OCI-LY7 (cell line): Measurements from ENCODE around the gene RUNDC3A. TPM values are rescaled to one million over a fixed set of nuclear protein-coding genes. Genes with fewer than 3 reads are reported as not detected.
"Not testable (repeated sequence)": the region's sequence is repeated elsewhere in the genome, so short reads cannot be mapped to it uniquely, and the experiment has no call there.

Experiments used
- BruUV-seq: library from RNA; stranded (reverse); fragments of 400-500 nt; replicated peaks from 2 replicates; lab custom pipeline; 2021; lab: Mats Ljungman, UMichigan
- CTCF ChIA-PET: fragments of 300-600 bp; sonication (Branson Sonifier 250); formaldehyde crosslinking; loops from one replicate; lab custom pipeline; 2022; ENCODE audit warnings: antibody characterized with exemption; ENCODE audit not compliant: unreplicated experiment; lab: Charles Lee
- POLR2A ChIA-PET: fragments of 300-600 bp; sonication (Branson Sonifier 250); formaldehyde crosslinking; loops from one replicate; lab custom pipeline; 2022; ENCODE audit warnings: antibody characterized with exemption; lab: Charles Lee
- DNase-seq: peaks from one replicate; pipeline ENCODE4 v3.0.0-alpha.2; 2015; ENCODE audit warnings: low spot score
- H2AFZ ChIP-seq: fragments of 200-600 bp; sonication (generic), shearing (Covaris generic); 2 replicates; pipeline ENCODE4 v1.6.1; 2014; ENCODE audit warnings: mild to moderate bottlenecking, antibody characterized with exemption, low read length, moderate library complexity
- H3K27ac ChIP-seq: fragments of 200-600 bp; sonication (generic); 2 replicates; pipeline ENCODE4 v1.5.1; 2014; ENCODE audit warnings: mixed run types, low read depth, mild to moderate bottlenecking, moderate library complexity, low read length, inconsistent platforms; ENCODE audit not compliant: poor library complexity, severe bottlenecking
- H3K36me3 ChIP-seq: fragments of 200-600 bp; sonication (generic); 2 replicates; pipeline ENCODE4 v1.6.1; 2014; ENCODE audit warnings: mild to moderate bottlenecking, antibody characterized with exemption, low read length, moderate library complexity, mixed read lengths; ENCODE audit not compliant: insufficient read depth
- H3K4me1 ChIP-seq: fragments of 200-600 bp; sonication (generic); 2 replicates; pipeline ENCODE4 v1.5.1; 2014; ENCODE audit warnings: mild to moderate bottlenecking, low read length; ENCODE audit not compliant: insufficient read depth, poor library complexity, severe bottlenecking
- H3K4me2 ChIP-seq: fragments of 200-600 bp; sonication (generic); 2 replicates; pipeline ENCODE4 v1.6.1; 2014; ENCODE audit warnings: mild to moderate bottlenecking, low read length
- H3K4me3 ChIP-seq: fragments of 200-600 bp; sonication (generic); 2 replicates; pipeline ENCODE4 v1.5.1; 2014; ENCODE audit warnings: mild to moderate bottlenecking, low read depth, low read length; ENCODE audit not compliant: poor library complexity, severe bottlenecking
- H3K79me2 ChIP-seq: fragments of 200-600 bp; sonication (generic); 2 replicates; pipeline ENCODE4 v1.6.1; 2016; ENCODE audit warnings: low read depth, mild to moderate bottlenecking, low read length, moderate library complexity, mixed read lengths; ENCODE audit not compliant: insufficient read depth
- H3K9me2 ChIP-seq: fragments of 200-600 bp; sonication (generic); 2 replicates; pipeline ENCODE4 v1.6.1; 2016; ENCODE audit warnings: mild to moderate bottlenecking, low read length, mixed read lengths; ENCODE audit not compliant: insufficient read depth
- H3K9me3 ChIP-seq: fragments of 200-600 bp; sonication (generic); 2 replicates; pipeline ENCODE4 v1.6.1; 2014; ENCODE audit warnings: mild to moderate bottlenecking, mixed run types, low read length, mixed read lengths
- H4K20me1 ChIP-seq: fragments of 200-600 bp; sonication (generic); 2 replicates; pipeline ENCODE4 v1.6.1; 2014; ENCODE audit warnings: mild to moderate bottlenecking, antibody characterized with exemption, low read length, moderate library complexity, mixed read lengths; ENCODE audit not compliant: insufficient read depth
- EZH2phosphoT487 ChIP-seq: fragments of 200-600 bp; sonication (generic); IDR thresholded peaks from 2 replicates; pipeline ENCODE4 v1.6.1; 2018; ENCODE audit warnings: low read depth, borderline replicate concordance, mild to moderate bottlenecking, mixed run types, antibody characterized with exemption, low read length, moderate library complexity, mixed read lengths
- intact Hi-C: fragments of 100-400 bp; cut with micrococcal nuclease; formaldehyde crosslinking; loops from one replicate; pipeline ENCODE4 v1.10.0; 2022; ENCODE audit not compliant: unreplicated experiment
- total RNA-seq, 2 experiments: library from RNA; depleted of rRNA in 1 of 2; stranded (reverse); fragments of >200 nt in 1 of 2; shearing (Covaris generic) in 1 of 2; gene quantifications; 2 replicates each; pipeline ENCODE4 v1.2.3, GENCODE V29; 2014 to 2022
- TF ChIP-seq, protein P1 (sequence below): fragments of 200-600 bp; sonication (generic); conservative IDR thresholded peaks from 2 replicates; pipeline ENCODE4 v1.5.1; 2014; ENCODE audit warnings: mild to moderate bottlenecking, antibody characterized with exemption, low read length, moderate library complexity, mixed read lengths

The RUNDC3A gene
- total RNA-seq, 2 experiments from 2014 or later, result 0.09 TPM; not detected in 1

DNA sequence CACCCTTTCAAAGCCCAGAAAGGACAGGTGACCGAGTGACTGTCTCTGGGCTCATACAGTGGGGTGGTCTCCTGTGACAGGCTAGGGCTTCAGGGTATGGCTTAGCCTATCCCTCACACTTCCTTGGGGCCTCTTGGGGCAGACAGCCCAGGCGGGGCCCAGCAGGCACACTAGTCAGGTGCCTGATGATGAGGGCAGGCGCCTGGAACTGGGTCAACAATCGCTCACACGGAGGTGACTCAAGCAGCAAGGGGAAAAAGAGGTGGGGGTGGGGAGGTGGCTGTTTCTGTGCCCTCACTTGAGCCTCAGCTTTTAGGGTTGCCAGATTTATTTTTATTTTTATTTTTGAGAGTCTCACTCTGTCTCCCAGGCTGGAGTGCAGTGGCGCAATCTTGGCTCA lies 30.3 kb downstream of the RUNDC3A start:
- H3K27ac ChIP-seq, result no peak overlapping the region
- intact Hi-C loops, result no loop called here
- no peaks in the 10 kb centered on the region for H3K79me2 ChIP-seq
- no peaks in the 10 kb centered on the region for H3K9me2 ChIP-seq
- CTCF ChIA-PET, result no interaction called here
- POLR2A ChIA-PET, result interaction anchor here (1.3 kb wide), 1 partner anchor 9 kb away, joined by 7 read pairs; no protein-coding TSS in a partner anchor
- TF ChIP-seq EZH2phosphoT487, result no peak
- TF ChIP-seq, protein P1, sequence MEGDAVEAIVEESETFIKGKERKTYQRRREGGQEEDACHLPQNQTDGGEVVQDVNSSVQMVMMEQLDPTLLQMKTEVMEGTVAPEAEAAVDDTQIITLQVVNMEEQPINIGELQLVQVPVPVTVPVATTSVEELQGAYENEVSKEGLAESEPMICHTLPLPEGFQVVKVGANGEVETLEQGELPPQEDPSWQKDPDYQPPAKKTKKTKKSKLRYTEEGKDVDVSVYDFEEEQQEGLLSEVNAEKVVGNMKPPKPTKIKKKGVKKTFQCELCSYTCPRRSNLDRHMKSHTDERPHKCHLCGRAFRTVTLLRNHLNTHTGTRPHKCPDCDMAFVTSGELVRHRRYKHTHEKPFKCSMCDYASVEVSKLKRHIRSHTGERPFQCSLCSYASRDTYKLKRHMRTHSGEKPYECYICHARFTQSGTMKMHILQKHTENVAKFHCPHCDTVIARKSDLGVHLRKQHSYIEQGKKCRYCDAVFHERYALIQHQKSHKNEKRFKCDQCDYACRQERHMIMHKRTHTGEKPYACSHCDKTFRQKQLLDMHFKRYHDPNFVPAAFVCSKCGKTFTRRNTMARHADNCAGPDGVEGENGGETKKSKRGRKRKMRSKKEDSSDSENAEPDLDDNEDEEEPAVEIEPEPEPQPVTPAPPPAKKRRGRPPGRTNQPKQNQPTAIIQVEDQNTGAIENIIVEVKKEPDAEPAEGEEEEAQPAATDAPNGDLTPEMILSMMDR, result no peak
- no peak overlapping the region for H3K4me2 ChIP-seq
- no peaks in the 10 kb centered on the region for H3K9me3 ChIP-seq
- H4K20me1 ChIP-seq, result no peaks in the 10 kb centered on the region
- H2AFZ ChIP-seq, result no peak overlapping the region
- H3K4me1 ChIP-seq, result peaks cover 21% of the 10 kb centered on the region
- H3K36me3 ChIP-seq, result no peaks in the 10 kb centered on the region
- DNase-seq, result no peak
- no peak overlapping the region for H3K4me3 ChIP-seq
- BruUV-seq, result no TSS peak

DNA sequence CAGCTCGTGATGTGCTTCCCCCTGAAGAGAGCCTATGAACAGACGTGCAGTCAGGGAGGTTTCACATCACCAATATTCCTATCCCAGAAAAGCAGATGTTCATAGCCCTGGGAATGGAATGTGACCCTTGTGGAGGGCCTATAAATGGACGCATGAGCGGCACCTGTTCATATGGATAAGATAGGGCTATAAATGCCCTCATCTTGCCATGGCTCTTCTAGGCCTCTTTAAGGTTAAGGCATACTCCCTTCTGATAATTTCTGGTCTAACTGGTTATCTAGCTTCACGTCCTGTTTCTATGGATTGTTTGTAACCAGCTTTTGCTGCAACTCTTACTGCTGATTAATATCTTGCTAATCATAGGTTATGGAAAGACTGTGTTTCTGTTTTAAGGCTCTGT lies 32.2 kb downstream of the RUNDC3A start:
- H3K27ac ChIP-seq, DNase-seq, H3K4me3 ChIP-seq, H3K9me3 ChIP-seq, BruUV-seq, H3K4me2 ChIP-seq, H3K79me2 ChIP-seq, H3K36me3 ChIP-seq, H2AFZ ChIP-seq, H3K9me2 ChIP-seq, H4K20me1 ChIP-seq, CTCF ChIA-PET, intact Hi-C loops: not testable (repeated sequence)
- peaks cover 15% of the 10 kb centered on the region for H3K4me1 ChIP-seq
- POLR2A ChIA-PET, result interaction anchor here (0.9 kb wide), 1 partner anchor 65 kb away, joined by 3 read pairs; no protein-coding TSS in a partner anchor

DNA sequence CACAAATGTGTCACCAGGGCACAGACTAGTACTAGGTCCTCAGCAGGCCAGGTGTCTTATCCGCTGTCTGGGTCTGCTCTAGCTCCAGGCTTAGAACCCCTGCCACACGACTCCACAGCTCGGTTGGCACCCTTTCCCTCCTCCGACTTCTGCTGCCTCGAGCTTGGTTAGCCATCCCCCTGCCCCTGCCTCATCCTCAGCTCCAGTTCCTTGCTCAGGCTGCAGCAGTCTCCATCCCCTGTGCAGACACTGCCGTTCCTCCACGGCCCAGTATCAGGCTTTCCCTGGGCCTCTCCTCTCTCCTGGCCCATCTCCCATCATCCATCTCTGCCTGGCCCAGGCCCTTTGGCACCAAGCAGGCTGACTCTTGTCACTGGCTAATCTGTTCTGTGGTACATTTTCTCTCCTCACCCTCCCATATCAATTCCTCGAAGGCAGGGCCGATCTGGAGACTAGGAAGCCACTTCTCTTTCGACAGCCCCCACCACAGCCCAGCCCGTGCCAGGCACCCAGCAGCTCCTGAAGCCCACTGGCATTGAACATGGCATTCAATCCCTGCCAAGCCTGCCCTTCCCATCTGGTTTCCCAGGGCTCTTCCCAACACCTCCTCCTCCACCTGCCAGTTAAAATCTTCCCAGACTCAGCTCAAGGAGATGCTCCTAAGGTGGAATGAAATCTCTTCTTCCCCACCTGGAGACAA lies 35.3 kb downstream of the RUNDC3A start:
- no TSS peak for BruUV-seq
- Histone ChIP-seq H4K20me1 (no peaks in the 10 kb centered on the region), H3K36me3 (no peaks in the 10 kb centered on the region), H3K79me2 (peaks cover 18% of the 10 kb centered on the region; the same call in 1 of the 2 replicates), H3K4me1 (peaks cover 39% of the 10 kb centered on the region), H3K4me3 (no peak overlapping the region), H3K4me2 (0 out of 2 replicates have a peak overlapping the region, but pooled peaks have one; percentile 97), H3K9me3 (no peaks in the 10 kb centered on the region), H2AFZ (no peak overlapping the region), H3K9me2 (no peaks in the 10 kb centered on the region), H3K27ac (no peak overlapping the region)
- TF ChIP-seq EZH2phosphoT487, result no peak
- TF ChIP-seq, protein P1, result no peak
- POLR2A ChIA-PET, result interaction anchor here (0.5 kb wide), 2 partner anchors 199 to 208 kb away, joined by 3 read pairs; no protein-coding TSS in a partner anchor
- no peak for DNase-seq
- CTCF ChIA-PET, result no interaction called here
- intact Hi-C loops, result no loop called here
